ENCODE data around the gene XIRP1. TPM values are rescaled to one million over a fixed set of nuclear protein-coding genes. Genes with fewer than 3 reads are reported as not detected.

Gene XIRP1
- total RNA-seq, 2 donors from 2014 or later: 0.23 to 7.1 TPM

DNA sequence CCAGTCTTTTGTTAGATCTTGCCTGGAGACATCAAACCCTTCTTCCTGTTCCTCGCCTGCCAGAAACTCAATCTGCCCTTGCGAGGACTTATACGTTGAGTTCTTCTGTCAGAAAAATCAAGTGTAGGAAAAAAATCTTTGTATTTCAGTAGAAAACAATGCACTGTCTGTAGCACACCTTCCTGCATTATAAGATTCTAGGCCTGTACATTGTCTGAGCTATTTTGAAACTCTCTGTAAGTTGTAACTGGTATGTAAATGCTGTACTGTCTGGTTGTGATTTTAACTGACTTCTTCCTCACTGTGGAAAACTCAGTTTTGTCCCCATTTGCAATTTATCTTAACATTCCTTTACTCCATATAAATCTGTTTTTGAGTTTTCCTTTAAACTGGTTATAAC is 17.7 kb upstream of the XIRP1 start:
- DNase-seq (ENCODE audit: low spot score): no peak
- intact Hi-C loops (cut with DNase I): loop anchor here in 1 of 2 donors (5.0 kb wide), 1 partner anchor 77 kb away; no protein-coding TSS in a partner anchor

DNA sequence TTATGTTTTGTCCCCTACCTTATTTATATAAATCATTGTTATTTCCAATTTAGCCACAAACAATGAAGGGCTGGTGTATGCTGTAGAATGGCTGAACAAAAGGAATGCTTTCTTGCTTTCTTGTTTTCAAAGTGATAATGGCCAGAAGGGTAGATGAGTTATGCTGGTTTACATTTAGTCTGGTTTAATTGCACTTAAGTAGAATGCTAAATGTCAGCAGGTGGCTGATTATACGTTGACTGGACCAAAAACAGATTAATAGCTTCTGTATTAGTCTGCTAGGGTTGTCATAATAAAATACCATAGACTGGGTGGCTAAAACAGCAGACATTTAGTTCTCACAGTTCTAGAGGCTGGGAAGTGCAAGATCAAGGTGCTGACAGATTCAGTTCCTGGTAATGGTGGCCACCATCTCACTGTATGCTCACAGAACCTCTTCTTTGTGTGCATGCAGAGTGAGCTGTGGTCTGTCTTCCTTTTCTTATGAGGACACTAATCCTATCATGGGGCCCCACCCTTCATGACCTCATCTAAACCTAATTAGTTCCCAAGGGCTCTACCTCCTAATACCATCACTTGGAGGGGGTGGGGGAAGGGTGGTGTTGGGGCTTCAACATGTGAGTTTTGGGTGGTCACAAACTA is 17.1 kb upstream of the XIRP1 start:
- no peak for DNase-seq (ENCODE audit: low spot score)
- intact Hi-C loops (cut with DNase I): loop anchor here in 1 of 2 donors (5.0 to 10.0 kb wide), 2 partner anchors 83 to 175 kb away; partner anchors contain the start of gene SLC25A38

DNA sequence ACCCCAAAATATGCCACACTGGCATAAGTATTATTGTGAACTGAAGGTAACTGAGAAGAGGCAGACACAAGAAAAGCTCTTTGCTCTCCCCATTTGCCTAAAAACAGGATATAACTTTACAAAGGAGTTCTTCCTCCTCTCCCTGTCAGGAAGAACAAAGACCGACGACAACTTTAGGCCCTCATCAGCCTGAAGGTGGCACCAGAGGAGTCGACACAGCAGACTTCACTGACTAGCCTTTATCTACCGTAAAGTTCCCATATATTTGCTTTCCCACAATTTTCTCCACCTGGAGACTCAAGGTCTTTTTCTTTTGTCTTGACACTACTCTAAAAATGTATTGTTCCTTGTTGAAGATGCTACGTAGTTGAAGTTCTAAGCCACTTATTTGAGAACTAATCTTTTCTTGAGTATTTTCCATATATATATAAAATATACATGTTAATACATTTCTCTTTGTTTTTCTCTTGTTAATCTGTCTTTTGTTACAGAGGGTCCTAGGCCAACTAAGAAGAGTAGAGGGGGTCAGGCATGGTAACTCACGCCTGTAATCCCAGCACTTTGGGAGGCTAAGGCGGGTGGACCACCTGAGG is 16.2 kb upstream of the XIRP1 start:
- intact Hi-C loops (cut with DNase I): loop anchor here in 1 of 2 donors (5.0 to 10.0 kb wide), 2 partner anchors 84 to 176 kb away; partner anchors contain the start of gene SLC25A38
- DNase-seq (ENCODE audit: low spot score): no peak

DNA sequence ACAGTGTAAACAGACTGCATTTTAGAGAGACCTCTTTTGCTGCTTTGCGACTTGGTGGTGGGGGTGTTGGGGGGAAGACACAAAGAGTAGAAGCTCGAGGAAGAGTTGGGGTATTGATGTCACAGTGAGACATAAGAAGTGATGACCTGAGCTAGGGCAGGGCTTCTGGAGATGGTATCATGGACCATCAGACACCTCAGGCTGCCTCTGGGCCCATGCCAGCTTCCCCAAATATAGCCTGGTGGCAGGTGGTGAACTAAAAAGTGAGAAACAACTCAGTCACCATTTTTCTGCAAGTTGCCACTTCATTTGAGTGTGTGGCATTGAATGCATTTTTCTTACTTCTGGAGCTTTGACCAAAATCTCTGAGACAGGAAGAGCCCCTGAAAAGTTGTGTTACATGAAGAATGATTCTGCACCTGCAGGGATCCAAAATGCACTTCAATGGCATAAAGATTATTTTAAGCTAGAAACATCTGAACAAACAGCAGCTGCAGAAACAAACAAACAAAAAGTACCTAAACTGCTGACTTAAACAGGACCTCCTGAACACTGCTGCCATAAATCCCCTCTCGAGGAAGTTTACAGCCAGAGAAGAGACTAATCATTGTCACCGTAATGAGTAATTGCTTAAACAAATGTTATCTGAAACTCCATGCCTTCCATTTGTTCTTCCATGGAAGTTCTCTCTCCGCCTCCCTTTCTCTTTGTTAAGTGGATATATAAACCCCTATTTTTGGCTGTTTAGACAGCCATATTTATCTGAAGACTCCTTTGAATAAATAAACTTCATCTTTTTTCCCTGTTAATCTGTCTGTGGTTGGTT is 15.2 kb upstream of the XIRP1 start:
- intact Hi-C loops (cut with DNase I): loop anchor here in 1 of 2 donors (5.0 to 10.0 kb wide), 2 partner anchors 85 to 177 kb away; partner anchors contain the start of gene SLC25A38
- DNase-seq (ENCODE audit: low spot score): no peak

DNA sequence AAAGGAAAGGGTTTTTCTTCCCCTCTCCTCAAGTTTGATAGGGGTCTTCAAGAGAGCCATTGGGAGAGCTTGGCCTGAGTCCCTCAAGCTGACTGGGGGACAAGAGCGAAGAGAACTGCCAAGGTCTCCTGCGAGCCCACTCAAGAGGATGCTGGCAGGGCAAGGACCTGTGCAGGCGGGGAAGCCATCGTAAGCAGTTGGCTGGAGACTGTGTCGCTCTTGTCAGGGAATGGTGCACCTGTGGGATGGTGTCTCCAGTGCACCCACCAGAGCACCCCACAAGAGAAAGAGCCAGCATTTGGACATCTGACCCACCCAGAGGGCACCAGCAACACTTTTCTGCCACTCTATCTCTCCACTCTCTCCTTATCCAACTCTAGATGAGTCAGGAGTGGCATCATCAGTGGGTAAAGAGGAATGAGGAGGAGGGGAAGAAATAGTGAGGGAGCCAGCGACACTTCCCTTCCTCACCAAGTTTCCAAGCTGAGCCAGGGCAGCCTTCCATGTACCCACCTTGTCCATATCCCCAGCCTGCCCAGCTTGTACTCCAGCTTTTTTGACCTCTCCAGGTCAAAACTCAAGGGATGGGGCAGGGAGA is 13.6 kb upstream of the XIRP1 start:
- no peak for DNase-seq (ENCODE audit: low spot score)
- intact Hi-C loops (cut with DNase I): loop anchor here in 1 of 2 donors (5.0 to 10.0 kb wide), 2 partner anchors 86 to 179 kb away; partner anchors contain the start of gene SLC25A38

DNA sequence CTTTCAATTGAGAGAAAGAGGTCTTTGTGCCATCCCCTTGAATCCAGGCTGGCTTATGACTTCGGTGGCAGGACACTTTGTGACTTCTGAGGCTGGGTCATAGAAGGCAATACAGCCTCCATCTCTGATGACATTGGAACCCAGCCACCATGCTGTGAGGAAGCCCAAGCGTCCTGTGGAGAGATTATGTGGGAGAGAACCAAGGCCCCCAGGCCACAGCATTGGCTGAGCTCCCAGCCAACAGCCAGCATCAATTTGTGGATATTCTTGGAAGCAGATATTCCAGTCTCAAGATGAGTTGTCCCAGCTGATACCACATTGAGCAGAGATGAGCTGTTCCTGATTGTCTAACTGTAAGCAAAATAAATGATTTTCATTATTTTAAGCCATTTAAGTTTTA is 12.7 kb upstream of the XIRP1 start:
- intact Hi-C loops (cut with DNase I): loop anchor here in 1 of 2 donors (5.0 to 10.0 kb wide), 2 partner anchors 87 to 180 kb away; partner anchors contain the start of gene SLC25A38
- no peak for DNase-seq (ENCODE audit: low spot score)

DNA sequence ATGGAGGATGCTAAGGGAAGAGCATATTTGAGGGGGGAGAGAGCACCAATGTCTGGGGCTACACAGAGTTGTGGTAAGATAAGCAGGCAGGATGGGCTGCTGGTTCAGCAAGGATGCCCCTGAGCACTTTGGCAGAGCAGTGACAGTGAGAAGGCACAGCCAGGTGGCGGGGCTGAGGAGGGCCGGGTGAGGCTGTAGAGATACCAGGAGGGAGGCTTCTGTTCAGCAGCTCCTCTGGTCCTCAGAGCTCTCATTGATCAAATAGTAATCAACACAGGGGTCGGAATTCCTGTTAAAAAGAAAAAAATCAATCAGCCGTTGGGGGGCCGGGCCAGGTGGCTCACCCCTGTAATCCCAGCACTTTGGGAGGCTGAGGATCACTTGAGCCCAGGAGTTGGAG is 11.5 kb upstream of the XIRP1 start:
- no peak for DNase-seq (ENCODE audit: low spot score)
- intact Hi-C loops (cut with DNase I): loop anchor here in 1 of 2 donors (10.0 kb wide), 1 partner anchor 181 kb away; the partner anchor contains the start of gene SLC25A38

DNA sequence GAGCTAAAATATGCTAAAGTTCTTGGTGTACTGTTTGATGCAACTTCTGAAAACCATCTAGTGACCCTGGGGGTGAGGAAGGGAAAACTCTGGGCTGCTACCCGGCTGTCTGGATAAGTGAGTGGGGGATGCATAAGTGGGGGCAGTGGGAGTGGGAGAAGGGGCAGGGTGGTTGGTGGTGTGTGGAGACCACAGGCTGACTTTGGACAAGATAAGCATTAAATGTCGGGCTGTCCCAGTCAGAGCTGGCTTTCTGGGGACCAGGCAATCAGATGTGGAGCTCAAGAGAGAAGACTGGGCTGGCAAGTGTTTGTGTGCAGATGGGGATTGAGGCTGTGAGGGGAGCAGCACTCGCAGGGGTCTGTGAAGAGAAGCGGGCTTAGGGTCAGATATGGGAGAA is 11.0 kb upstream of the XIRP1 start:
- intact Hi-C loops (cut with DNase I): loop anchor here in 1 of 2 donors (10.0 kb wide), 1 partner anchor 181 kb away; the partner anchor contains the start of gene SLC25A38
- no peak for DNase-seq (ENCODE audit: low spot score)

DNA sequence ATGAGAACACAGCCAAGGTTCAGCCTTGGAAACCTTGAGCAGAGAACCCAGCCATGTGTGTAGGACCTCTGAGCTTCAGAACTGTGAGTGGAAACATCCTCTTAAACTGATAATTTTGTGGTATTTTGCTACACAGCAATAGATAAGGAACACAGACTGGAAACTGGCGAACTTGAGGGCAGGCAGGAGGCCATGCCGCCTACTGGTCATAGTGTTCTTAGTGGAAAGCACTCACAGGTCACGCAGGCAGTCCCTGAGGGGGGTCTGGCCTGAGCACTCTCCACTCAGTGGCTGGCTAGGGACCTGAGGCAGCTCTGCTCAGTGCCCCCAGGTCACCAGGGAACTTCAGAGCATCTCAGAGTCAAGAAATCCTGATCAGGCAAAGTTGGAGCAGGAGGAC is 9.7 kb upstream of the XIRP1 start:
- intact Hi-C loops (cut with DNase I): loop anchor here in 1 of 2 donors (10.0 kb wide), 1 partner anchor 183 kb away; the partner anchor contains the start of gene SLC25A38
- peak; percentile 82 for DNase-seq (ENCODE audit: low spot score)

DNA sequence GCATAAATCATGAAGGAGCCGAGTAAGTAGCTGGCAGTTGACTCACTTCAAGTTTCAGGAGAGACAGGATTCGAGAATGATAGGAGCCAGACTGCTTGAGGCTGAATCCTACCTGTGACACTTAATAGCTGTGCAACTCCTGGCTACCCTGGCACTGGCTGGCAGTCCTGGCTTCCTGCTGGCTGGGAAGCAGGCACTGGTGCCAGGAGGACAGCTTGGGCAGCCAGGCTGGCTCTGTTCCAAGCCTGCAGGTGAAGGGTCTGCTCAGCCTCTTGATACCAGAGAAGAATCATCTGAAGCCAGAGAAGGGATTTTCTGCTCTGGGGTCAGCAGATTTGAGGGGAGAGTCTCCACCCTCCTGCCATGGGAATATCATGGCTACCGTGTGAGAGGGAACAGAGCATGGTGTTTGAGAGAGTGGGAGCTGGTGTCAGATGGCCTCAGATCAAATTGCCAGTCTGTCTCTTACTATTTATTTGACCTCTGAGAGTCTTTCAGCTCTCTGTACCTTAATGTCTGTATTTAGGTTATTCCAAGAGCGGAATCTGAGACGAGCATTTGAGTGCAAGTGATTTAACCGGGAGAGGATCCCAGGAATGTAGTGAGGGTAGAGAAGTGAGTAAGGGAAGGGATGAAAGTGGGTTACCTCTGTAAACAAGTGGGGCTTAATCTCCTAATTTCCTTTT is 4.4 kb upstream of the XIRP1 start:
- DNase-seq (ENCODE audit: low spot score): no peak
- intact Hi-C loops (cut with DNase I): no loop called here

DNA sequence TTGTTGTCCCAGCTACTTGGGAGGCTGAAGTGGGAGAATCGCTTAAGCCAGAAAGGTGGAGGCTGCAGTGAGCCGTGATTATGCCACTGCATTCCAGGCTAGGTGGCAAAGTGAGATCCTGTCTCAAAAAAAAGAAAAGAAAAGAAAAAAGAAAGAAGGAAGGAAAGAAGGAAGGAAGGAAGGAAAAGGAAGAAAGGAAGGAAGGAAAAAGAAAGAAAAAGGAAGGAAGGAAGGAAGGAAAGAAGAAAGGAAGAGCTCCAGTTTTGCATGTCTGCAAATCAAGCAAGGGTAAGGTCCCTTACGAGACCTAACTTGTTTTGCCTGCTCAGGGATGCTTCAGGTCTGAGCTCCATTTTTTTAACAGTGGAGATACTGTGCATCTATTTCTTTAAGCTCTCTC is 3.6 kb upstream of the XIRP1 start:
- intact Hi-C loops (cut with DNase I): no loop called here

DNA sequence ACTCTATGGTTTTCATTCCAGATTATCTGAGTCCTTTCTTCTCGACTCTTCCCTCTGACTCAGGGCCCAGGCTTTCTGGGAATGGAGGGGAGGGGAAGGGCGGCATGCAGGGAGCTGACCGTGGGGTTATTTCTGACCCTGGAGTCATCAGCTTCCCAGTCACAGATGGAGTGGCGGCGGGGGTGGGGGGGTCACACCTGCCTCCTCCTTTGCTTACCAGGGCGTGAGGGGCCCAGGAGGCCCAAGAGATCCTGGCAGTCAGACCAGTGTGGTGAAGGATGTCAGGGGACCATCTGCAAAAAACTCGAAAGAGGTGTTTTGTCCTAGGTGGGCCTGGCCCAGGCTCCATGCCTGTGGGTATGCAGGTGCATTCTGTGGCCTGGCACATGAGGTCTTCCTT is 996 bp upstream of the XIRP1 start:
- intact Hi-C loops (cut with DNase I): loop anchor here in 1 of 2 donors (5.0 kb wide), 1 partner anchor 99 kb away; no protein-coding TSS in a partner anchor
- no peak for DNase-seq (ENCODE audit: low spot score)

More for the DNA sequence above, 3.6 kb upstream of the XIRP1 start:
- DNase-seq (ENCODE audit: low spot score): no peak

DNA sequence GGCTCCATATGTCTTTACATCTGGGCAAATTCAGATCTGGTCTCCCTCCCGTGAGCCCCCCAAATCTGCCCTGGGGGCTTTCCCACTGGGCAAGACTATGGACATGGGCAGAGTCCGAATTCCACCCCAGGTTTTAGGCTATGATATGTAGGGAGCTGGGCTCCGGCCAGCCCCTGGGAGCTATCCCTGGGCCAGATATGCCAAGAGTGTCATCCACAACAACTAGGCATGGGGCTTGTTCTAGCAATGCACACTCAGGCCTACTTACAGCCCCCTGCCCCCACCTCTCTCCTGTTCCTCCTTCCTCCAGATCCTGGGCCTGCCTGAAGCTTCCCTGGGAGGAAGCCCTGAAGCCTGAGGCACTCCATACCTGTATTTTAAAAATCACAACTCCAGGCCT is 622 bp downstream of the XIRP1 start:
- DNase-seq (ENCODE audit: low spot score): no peak
- intact Hi-C loops (cut with DNase I): loop anchor here in 1 of 2 donors (5.0 kb wide), 1 partner anchor 101 kb away; no protein-coding TSS in a partner anchor

DNA sequence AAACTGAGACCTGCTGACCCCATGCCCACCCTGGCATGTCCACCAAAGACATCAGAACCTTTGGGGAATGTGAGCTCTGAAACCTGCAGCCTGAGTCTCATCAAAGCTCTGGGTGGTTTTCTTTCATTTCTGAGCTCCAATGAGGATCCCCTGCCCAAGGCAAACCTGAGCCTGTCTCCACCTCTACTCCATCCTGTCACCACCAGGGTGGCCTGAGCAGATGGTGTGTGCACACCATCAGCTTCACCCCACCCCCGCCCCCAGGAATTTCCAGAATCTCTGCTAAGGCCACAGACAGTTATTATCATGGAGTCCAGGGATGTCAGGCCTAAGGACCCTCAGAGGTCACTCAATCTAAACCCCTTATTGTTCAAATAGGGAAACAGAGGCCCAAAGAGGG is 1.3 kb downstream of the XIRP1 start:
- intact Hi-C loops (cut with DNase I): loop anchor here in 1 of 2 donors (5.0 kb wide), 1 partner anchor 101 kb away; no protein-coding TSS in a partner anchor
- no peak for DNase-seq (ENCODE audit: low spot score)

DNA sequence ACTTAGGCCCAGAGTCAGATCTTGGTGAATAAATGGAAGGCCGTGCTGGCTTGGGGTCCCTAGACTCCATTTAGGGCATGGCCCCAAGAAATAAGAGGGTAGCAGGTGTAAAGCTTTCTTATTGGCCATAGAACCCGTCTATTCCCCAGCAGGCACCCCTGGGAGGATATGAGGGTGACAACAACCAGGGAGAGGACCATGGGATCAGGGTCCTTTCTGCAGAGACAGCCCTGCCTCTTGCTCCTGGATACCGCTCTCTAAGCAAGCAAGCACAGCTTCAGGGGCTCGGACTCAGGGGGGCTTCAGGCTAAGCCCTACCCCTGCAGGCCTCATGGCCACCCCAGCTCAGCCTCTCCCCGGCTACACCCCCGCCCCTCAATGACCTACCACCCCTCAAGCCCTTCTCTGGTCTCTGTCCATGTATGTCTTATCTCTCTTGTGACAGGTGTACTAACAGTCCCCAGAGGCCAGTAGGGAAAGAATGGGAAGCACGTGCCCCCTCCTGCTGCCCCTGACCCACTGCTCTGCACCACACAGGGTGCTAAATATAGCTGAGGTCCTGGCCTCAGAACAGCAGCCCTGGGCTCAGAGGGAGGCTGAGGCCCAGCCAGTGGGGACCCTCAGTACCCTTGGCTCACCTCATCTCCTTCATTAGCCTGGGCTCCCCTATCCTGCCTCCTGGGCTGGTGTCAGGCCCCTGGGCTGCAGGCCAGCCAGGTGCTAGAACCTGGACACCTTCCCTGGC is 1.9 kb downstream of the XIRP1 start:
- intact Hi-C loops (cut with DNase I): loop anchor here in 1 of 2 donors (5.0 kb wide), 1 partner anchor 102 kb away; no protein-coding TSS in a partner anchor
- DNase-seq (ENCODE audit: low spot score): no peak

DNA sequence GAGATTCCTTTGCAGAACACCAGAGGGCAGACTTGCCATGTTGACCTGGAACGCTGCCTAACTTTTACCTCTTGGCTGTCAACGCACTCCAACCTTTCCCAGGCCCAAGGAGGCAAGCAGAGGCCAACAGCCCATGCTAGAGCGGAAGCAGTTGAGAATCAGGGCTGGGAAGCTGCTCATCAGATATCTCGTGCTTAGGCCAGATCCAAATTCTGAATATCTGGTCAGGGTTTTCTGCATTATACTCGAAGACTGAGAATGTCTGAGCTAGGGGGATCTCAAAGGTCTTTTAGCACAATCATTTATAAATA is 2.5 kb downstream of the XIRP1 start:
- no peak for DNase-seq (ENCODE audit: low spot score)
- intact Hi-C loops (cut with DNase I): loop anchor here (5.0 kb wide), 2 partner anchors 53 to 102 kb away; no protein-coding TSS in a partner anchor

DNA sequence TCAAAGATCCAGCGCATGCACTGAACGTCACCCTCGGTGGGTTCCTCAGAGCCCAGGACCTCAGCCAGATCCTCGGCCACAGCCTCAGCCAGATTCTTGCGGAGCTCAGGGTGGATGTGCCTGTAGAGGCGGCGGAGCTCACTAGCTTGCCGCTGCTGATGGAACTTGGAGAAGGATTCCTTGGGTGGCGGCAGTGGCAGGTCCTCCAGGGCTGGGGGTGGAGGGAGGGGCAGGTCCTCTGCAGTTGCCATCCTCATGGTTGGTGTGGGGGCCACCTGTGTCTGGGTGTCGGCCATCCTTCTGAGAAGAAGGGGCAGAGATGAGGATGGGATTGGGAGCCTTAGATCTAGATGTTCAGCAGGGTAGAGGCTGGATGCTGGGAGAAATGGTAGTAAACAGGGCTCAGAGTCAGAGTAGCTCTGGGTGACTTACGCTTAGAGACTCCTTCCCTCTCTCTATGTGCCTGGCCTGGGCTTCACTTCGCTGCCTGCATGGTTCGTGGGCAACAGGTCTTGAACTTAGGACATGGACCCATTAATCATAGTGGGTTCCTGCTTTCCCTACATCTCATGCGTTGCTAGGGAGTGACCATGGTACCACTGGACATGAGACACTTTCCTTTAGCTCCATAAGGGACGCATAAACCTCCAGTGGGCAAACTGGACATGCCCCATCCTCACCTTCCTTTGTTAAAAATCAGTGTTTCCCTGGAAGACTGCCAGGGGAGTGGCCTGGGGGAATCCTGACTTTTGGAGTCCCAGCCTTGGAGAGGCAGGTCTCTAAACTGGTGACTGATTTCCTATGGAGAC is 3.0 kb downstream of the XIRP1 start:
- intact Hi-C loops (cut with DNase I): loop anchor here in 1 of 2 donors (5.0 kb wide), 1 partner anchor 52 kb away; no protein-coding TSS in a partner anchor
- DNase-seq (ENCODE audit: low spot score): no peak

All from posterior vena cava (tissue), 2 donors.